ENCODE data around the gene GRN.

GRN gene

GRCh38 chr17:44308320-44308818 is 36.7 kb upstream of the GRN start, which contains the start of gene RUNDC3A:
Gene RUNDC3A, plus strand, starts transcription at chr17:44308601. Its CDS starts 232 bp downstream, at chr17:44308833.
- H3K27me3 ChIP-seq (ENCODE audit: control insufficient read depth in 1 of 2, insufficient read depth in 1 of 2, low read length in 2 of 2): peaks cover 63 to 70% of the 10 kb centered on the region in 2 experiments
- no peak within 1 kb of the TSS for H4K91ac ChIP-seq (ENCODE audit: low read length)
- no peaks in the 10 kb centered on the region for H3K9me3 ChIP-seq (ENCODE audit: control insufficient read depth, low read length)
- 2% methylated on average over 24 of the region's 39 CpGs for WGBS
- H3K4me1 ChIP-seq (ENCODE audit: control insufficient read depth, insufficient read depth, low read depth, low read length): peaks cover 21% of the 10 kb centered on the region
- peak within 1 kb of the TSS in 1 of 2 experiments; percentile 18 for H3K18ac ChIP-seq (ENCODE audit: low read depth in 1 of 2, low read length in 2 of 2)
- H4K8ac ChIP-seq (ENCODE audit: low read length): no peak within 1 kb of the TSS
- no peak within 1 kb of the TSS for H2BK5ac ChIP-seq (ENCODE audit: low read depth, low read length, poor library complexity, severe bottlenecking)
- H2BK120ac ChIP-seq (ENCODE audit: low read depth, low read length): no peak within 1 kb of the TSS
- no peak within 1 kb of the TSS for H3K27ac ChIP-seq (ENCODE audit: low read length, poor library complexity, severe bottlenecking)
- H3K4me2 ChIP-seq (ENCODE audit: low read length, poor library complexity, severe bottlenecking): peak within 1 kb of the TSS; percentile 94
- no peak within 1 kb of the TSS for H2BK12ac ChIP-seq (ENCODE audit: low read length in 2 of 2)
- H3K23ac ChIP-seq (ENCODE audit: low read length in 2 of 2): peak within 1 kb of the TSS in 1 of 2 experiments; percentile 85
- H2BK15ac ChIP-seq (ENCODE audit: low read depth, poor library complexity, severe bottlenecking): no peak within 1 kb of the TSS
- peak within 1 kb of the TSS; percentile 54 to 56 for H3K4me3 ChIP-seq (ENCODE audit: insufficient read depth in 1 of 2, low read depth in 1 of 2, low read length in 2 of 2)
- H2AK5ac ChIP-seq (ENCODE audit: low read length, severe bottlenecking): no peak within 1 kb of the TSS
- H3K4ac ChIP-seq (ENCODE audit: low read depth in 1 of 2, low read length in 2 of 2): no peak within 1 kb of the TSS
- no peak within 1 kb of the TSS for H3K9ac ChIP-seq (ENCODE audit: low read length)
- no peaks in the 10 kb centered on the region for H3K79me1 ChIP-seq (replicated peaks; ENCODE audit: low read length, poor library complexity, severe bottlenecking)
- peak within 1 kb of the TSS; percentile 32 for H2AFZ ChIP-seq (ENCODE audit: low read depth, low read length)
- H3K36me3 ChIP-seq (ENCODE audit: control insufficient read depth in 1 of 2, insufficient read depth in 2 of 2, low read depth in 1 of 2, low read length in 2 of 2): peaks cover 0 to 6% of the 10 kb centered on the region in 2 experiments
- H3K14ac ChIP-seq (ENCODE audit: low read length in 2 of 2): no peak within 1 kb of the TSS
- DNase-seq: peak; percentile 86

GRCh38 chr17:44308865-44309264 is 36.2 kb upstream of the GRN start:
- Histone ChIP-seq H2BK15ac (ENCODE audit: low read depth, poor library complexity, severe bottlenecking) (no peak overlapping the region), H3K4me2 (ENCODE audit: low read length, poor library complexity, severe bottlenecking) (peak overlapping the region; percentile 42), H3K14ac (ENCODE audit: low read length in 2 of 2) (no peak overlapping the region), H4K8ac (ENCODE audit: low read length) (no peak overlapping the region), H3K27ac (ENCODE audit: low read length, poor library complexity, severe bottlenecking) (no peak overlapping the region), H3K27me3 (ENCODE audit: control insufficient read depth in 1 of 2, insufficient read depth in 1 of 2, low read length in 2 of 2) (peaks cover 61 to 71% of the 10 kb centered on the region in 2 experiments), H2BK12ac (ENCODE audit: low read length in 2 of 2) (no peak overlapping the region), H4K91ac (ENCODE audit: low read length) (no peak overlapping the region), H3K36me3 (ENCODE audit: control insufficient read depth in 1 of 2, insufficient read depth in 2 of 2, low read depth in 1 of 2, low read length in 2 of 2) (peaks cover 0 to 6% of the 10 kb centered on the region in 2 experiments), H3K4me3 (ENCODE audit: insufficient read depth in 1 of 2, low read depth in 1 of 2, low read length in 2 of 2) (no peak overlapping the region), H3K79me1 (replicated peaks; ENCODE audit: low read length, poor library complexity, severe bottlenecking) (no peaks in the 10 kb centered on the region), H2BK5ac (ENCODE audit: low read depth, low read length, poor library complexity, severe bottlenecking) (no peak overlapping the region), H3K9me3 (ENCODE audit: control insufficient read depth, low read length) (no peaks in the 10 kb centered on the region), H3K4ac (ENCODE audit: low read depth in 1 of 2, low read length in 2 of 2) (no peak overlapping the region), H3K4me1 (ENCODE audit: control insufficient read depth, insufficient read depth, low read depth, low read length) (peaks cover 21% of the 10 kb centered on the region), H3K23ac (ENCODE audit: low read length in 2 of 2) (no peak overlapping the region), H2AFZ (ENCODE audit: low read depth, low read length) (peak overlapping the region; percentile 32), H3K18ac (ENCODE audit: low read depth in 1 of 2, low read length in 2 of 2) (no peak overlapping the region), H2AK5ac (ENCODE audit: low read length, severe bottlenecking) (no peak overlapping the region), H3K9ac (ENCODE audit: low read length) (no peak overlapping the region), H2BK120ac (ENCODE audit: low read depth, low read length) (no peak overlapping the region)
- no peak for DNase-seq
- 5% methylated on average over 15 of the region's 15 CpGs for WGBS

GRCh38 chr17:44309472-44309871 is 35.6 kb upstream of the GRN start:
- Histone ChIP-seq H2BK5ac (ENCODE audit: low read depth, low read length, poor library complexity, severe bottlenecking) (no peak overlapping the region), H3K4me3 (ENCODE audit: insufficient read depth in 1 of 2, low read depth in 1 of 2, low read length in 2 of 2) (no peak overlapping the region), H3K18ac (ENCODE audit: low read depth in 1 of 2, low read length in 2 of 2) (no peak overlapping the region), H3K4me1 (ENCODE audit: control insufficient read depth, insufficient read depth, low read depth, low read length) (peaks cover 21% of the 10 kb centered on the region), H3K9ac (ENCODE audit: low read length) (no peak overlapping the region), H3K27ac (ENCODE audit: low read length, poor library complexity, severe bottlenecking) (no peak overlapping the region), H3K79me1 (replicated peaks; ENCODE audit: low read length, poor library complexity, severe bottlenecking) (no peaks in the 10 kb centered on the region), H4K91ac (ENCODE audit: low read length) (no peak overlapping the region), H2BK120ac (ENCODE audit: low read depth, low read length) (no peak overlapping the region), H3K36me3 (ENCODE audit: control insufficient read depth in 1 of 2, insufficient read depth in 2 of 2, low read depth in 1 of 2, low read length in 2 of 2) (peaks cover 0 to 6% of the 10 kb centered on the region in 2 experiments), H3K23ac (ENCODE audit: low read length in 2 of 2) (peak overlapping the region in 1 of 2 experiments; percentile 54), H2AK5ac (ENCODE audit: low read length, severe bottlenecking) (no peak overlapping the region), H3K9me3 (ENCODE audit: control insufficient read depth, low read length) (no peaks in the 10 kb centered on the region), H2AFZ (ENCODE audit: low read depth, low read length) (no peak overlapping the region), H3K27me3 (ENCODE audit: control insufficient read depth in 1 of 2, insufficient read depth in 1 of 2, low read length in 2 of 2) (peaks cover 64 to 77% of the 10 kb centered on the region in 2 experiments), H2BK15ac (ENCODE audit: low read depth, poor library complexity, severe bottlenecking) (no peak overlapping the region), H3K14ac (ENCODE audit: low read length in 2 of 2) (no peak overlapping the region), H3K4me2 (ENCODE audit: low read length, poor library complexity, severe bottlenecking) (no peak overlapping the region), H2BK12ac (ENCODE audit: low read length in 2 of 2) (no peak overlapping the region), H4K8ac (ENCODE audit: low read length) (no peak overlapping the region), H3K4ac (ENCODE audit: low read depth in 1 of 2, low read length in 2 of 2) (no peak overlapping the region)
- no peak for DNase-seq
- 35% methylated on average over 5 of the region's 5 CpGs for WGBS

GRCh38 chr17:44310188-44310587 is 34.9 kb upstream of the GRN start:
- no peak for DNase-seq
- H2BK15ac ChIP-seq (ENCODE audit: low read depth, poor library complexity, severe bottlenecking): no peak overlapping the region
- H3K36me3 ChIP-seq (ENCODE audit: control insufficient read depth in 1 of 2, insufficient read depth in 2 of 2, low read depth in 1 of 2, low read length in 2 of 2): peaks cover 0 to 6% of the 10 kb centered on the region in 2 experiments
- peaks cover 70 to 80% of the 10 kb centered on the region in 2 experiments for H3K27me3 ChIP-seq (ENCODE audit: control insufficient read depth in 1 of 2, insufficient read depth in 1 of 2, low read length in 2 of 2)
- H3K23ac ChIP-seq (ENCODE audit: low read length in 2 of 2): no peak overlapping the region
- H2BK12ac ChIP-seq (ENCODE audit: low read length in 2 of 2): no peak overlapping the region
- H2BK5ac ChIP-seq (ENCODE audit: low read depth, low read length, poor library complexity, severe bottlenecking): no peak overlapping the region
- H2BK120ac ChIP-seq (ENCODE audit: low read depth, low read length): no peak overlapping the region
- no peak overlapping the region for H3K4me3 ChIP-seq (ENCODE audit: insufficient read depth in 1 of 2, low read depth in 1 of 2, low read length in 2 of 2)
- no peak overlapping the region for H3K4ac ChIP-seq (ENCODE audit: low read depth in 1 of 2, low read length in 2 of 2)
- H3K9me3 ChIP-seq (ENCODE audit: control insufficient read depth, low read length): no peaks in the 10 kb centered on the region
- H3K14ac ChIP-seq (ENCODE audit: low read length in 2 of 2): no peak overlapping the region
- H3K4me1 ChIP-seq (ENCODE audit: control insufficient read depth, insufficient read depth, low read depth, low read length): peaks cover 28% of the 10 kb centered on the region
- no peak overlapping the region for H3K27ac ChIP-seq (ENCODE audit: low read length, poor library complexity, severe bottlenecking)
- H4K91ac ChIP-seq (ENCODE audit: low read length): no peak overlapping the region
- H3K9ac ChIP-seq (ENCODE audit: low read length): no peak overlapping the region
- H2AFZ ChIP-seq (ENCODE audit: low read depth, low read length): no peak overlapping the region
- H3K4me2 ChIP-seq (ENCODE audit: low read length, poor library complexity, severe bottlenecking): no peak overlapping the region
- H3K18ac ChIP-seq (ENCODE audit: low read depth in 1 of 2, low read length in 2 of 2): no peak overlapping the region
- H3K79me1 ChIP-seq (replicated peaks; ENCODE audit: low read length, poor library complexity, severe bottlenecking): no peaks in the 10 kb centered on the region
- H4K8ac ChIP-seq (ENCODE audit: low read length): no peak overlapping the region
- H2AK5ac ChIP-seq (ENCODE audit: low read length, severe bottlenecking): no peak overlapping the region
- 85% methylated on average over 2 of the region's 2 CpGs for WGBS
